IMR-90 (cell line): ENCODE data around the gene KCNE4. TPM values are rescaled to one million over a fixed set of nuclear protein-coding genes. Genes with fewer than 3 reads are reported as not detected.
A peak's percentile ranks its signal among the peaks of the same experiment; 100 is the strongest.

Experiments used
- ATAC-seq: fragments of 200-7000 bp; cut with Tn5 transposase; 2 replicates; pipeline ENCODE4 v1.9.1; 2020; ENCODE audit warnings: low read depth, mild to moderate bottlenecking, moderate library complexity
- BruUV-seq: library from RNA; stranded (reverse); fragments of 400-500 nt; replicated peaks from 2 replicates; lab custom pipeline; 2021; lab: Mats Ljungman, UMichigan
- CTCF ChIA-PET: fragments of 300-600 bp; formaldehyde crosslinking; extraction: SDS; loops from one replicate; lab custom pipeline; 2021; ENCODE audit warnings: antibody characterized with exemption; lab: Yijun Ruan, JAX
- POLR2A ChIA-PET: fragments of 300-600 bp; sonication (Branson Sonifier 250); formaldehyde crosslinking; loops from one replicate; lab custom pipeline; 2022; ENCODE audit warnings: antibody characterized with exemption; ENCODE audit not compliant: unreplicated experiment; lab: Charles Lee
- DNase-seq: peaks from one replicate; pipeline ENCODE4 v3.0.0; 2013
- H2AFZ ChIP-seq: replicated peaks from 2 replicates; pipeline ENCODE3; 2013; ENCODE audit warnings: low read length, mild to moderate bottlenecking; ENCODE audit not compliant: poor library complexity
- H2AK5ac ChIP-seq: 2 replicates; pipeline ENCODE4 v1.6.1; 2013; ENCODE audit warnings: low read depth, low read length, inconsistent platforms
- H2AK9ac ChIP-seq: replicated peaks from 2 replicates; pipeline ENCODE3; 2013; ENCODE audit warnings: mild to moderate bottlenecking, low read depth, low read length, moderate library complexity; ENCODE audit not compliant: poor library complexity
- H2BK120ac ChIP-seq: 2 replicates; pipeline ENCODE4 v1.6.1; 2013; ENCODE audit warnings: low read depth, low read length, inconsistent platforms
- H2BK15ac ChIP-seq: 3 replicates; pipeline ENCODE4 v1.6.1; 2013; ENCODE audit warnings: low read depth, low read length, inconsistent platforms
- H2BK20ac ChIP-seq: 2 replicates; pipeline ENCODE4 v1.6.1; 2013; ENCODE audit warnings: low read depth, mild to moderate bottlenecking, inconsistent platforms, low read length, moderate library complexity
- H2BK5ac ChIP-seq: 2 replicates; pipeline ENCODE4 v1.6.1; 2013; ENCODE audit warnings: mild to moderate bottlenecking, low read depth, low read length, inconsistent platforms; ENCODE audit not compliant: poor library complexity, severe bottlenecking
- H3K14ac ChIP-seq: replicated peaks from 2 replicates; pipeline ENCODE4 v1.6.1; 2013; ENCODE audit warnings: low read depth, low read length, inconsistent platforms
- H3K18ac ChIP-seq: 2 replicates; pipeline ENCODE4 v1.6.1; 2013; ENCODE audit warnings: low read depth, low read length, control low read depth
- H3K23ac ChIP-seq: 2 replicates; pipeline ENCODE4 v1.6.1; 2013; ENCODE audit warnings: low read depth, low read length, inconsistent platforms
- H3K27ac ChIP-seq: 2 replicates; pipeline ENCODE4 v1.5.1; 2013; ENCODE audit warnings: mild to moderate bottlenecking, control low read depth, low read length; ENCODE audit not compliant: insufficient read depth
- H3K27me3 ChIP-seq: 2 replicates; pipeline ENCODE4 v1.6.1; 2013; ENCODE audit warnings: low read length; ENCODE audit not compliant: control insufficient read depth, insufficient read depth
- H3K36me3 ChIP-seq: 2 replicates; pipeline ENCODE4 v1.6.1; 2013; ENCODE audit warnings: low read length, mixed read lengths; ENCODE audit not compliant: control insufficient read depth, insufficient read depth
- H3K4ac ChIP-seq: 2 replicates; pipeline ENCODE4 v1.6.1; 2013; ENCODE audit warnings: low read depth, low read length, inconsistent platforms
- H3K4me1 ChIP-seq: 2 replicates; pipeline ENCODE4 v1.6.1; 2013; ENCODE audit warnings: low read length, mixed read lengths; ENCODE audit not compliant: control insufficient read depth, insufficient read depth
- H3K4me2 ChIP-seq: 2 replicates; pipeline ENCODE4 v1.6.1; 2013; ENCODE audit warnings: low read depth, mild to moderate bottlenecking, control low read depth, low read length, moderate library complexity
- H3K4me3 ChIP-seq: 2 replicates; pipeline ENCODE4 v1.5.1; 2013; ENCODE audit warnings: low read depth, mild to moderate bottlenecking, control low read depth, low read length, moderate library complexity; ENCODE audit not compliant: insufficient read depth
- H3K56ac ChIP-seq: 2 replicates; pipeline ENCODE4 v1.6.1; 2013; ENCODE audit warnings: low read length, inconsistent platforms; ENCODE audit not compliant: insufficient read depth; ENCODE audit errors: extremely low read depth
- H3K79me1 ChIP-seq, 2 experiments: 2 replicates each; pipeline ENCODE4 v1.6.1; 2013; ENCODE audit warnings: low read length in 2 of 2, inconsistent platforms in 1 of 2, low read depth in 1 of 2
- H3K9ac ChIP-seq: 2 replicates; pipeline ENCODE4 v1.6.1; 2013; ENCODE audit warnings: low read depth, low read length, control low read depth
- H3K9me1 ChIP-seq: 2 replicates; pipeline ENCODE4 v1.6.1; 2013; ENCODE audit warnings: low read length, inconsistent platforms; ENCODE audit not compliant: insufficient read depth
- H3K9me3 ChIP-seq: 2 replicates; pipeline ENCODE4 v1.6.1; 2013; ENCODE audit warnings: low read length; ENCODE audit not compliant: control insufficient read depth, insufficient read depth
- H4K20me1 ChIP-seq: 2 replicates; pipeline ENCODE4 v1.6.1; 2013; ENCODE audit warnings: low read length, inconsistent platforms; ENCODE audit not compliant: insufficient read depth
- H4K5ac ChIP-seq: 2 replicates; pipeline ENCODE4 v1.6.1; 2013; ENCODE audit warnings: mild to moderate bottlenecking, low read depth, low read length, control low read depth
- H4K8ac ChIP-seq, 2 experiments: 2 replicates each; pipeline ENCODE4 v1.6.1; 2013; ENCODE audit warnings: low read depth in 2 of 2, low read length in 2 of 2, control low read depth in 1 of 2, inconsistent platforms in 1 of 2
- H4K91ac ChIP-seq: 2 replicates; pipeline ENCODE4 v1.6.1; 2013; ENCODE audit warnings: low read depth, low read length, inconsistent platforms; ENCODE audit not compliant: insufficient read depth
- WGBS, 2 experiments: methylation state at CpG; one replicate each; pipeline versions ENCODE4 v1.1.5 to v1.1.7; 2013; ENCODE audit warnings: missing lambda C conversion rate in 2 of 2; ENCODE audit not compliant: insufficient read length in 1 of 2; ENCODE audit errors: extremely low coverage in 2 of 2; 5-methylcytosine and 5-hydroxymethylcytosine counted together
- dilution Hi-C: fragments of 300-500 bp; cut with HindIII; formaldehyde crosslinking; loops from one replicate; pipeline ENCODE4 v1.14.3; 2018; ENCODE audit warnings: low sequenced_read_pairs; ENCODE audit not compliant: unreplicated experiment
- in situ Hi-C: fragments of 300-500 bp; cut with MboI; formaldehyde crosslinking; loops from 3 replicates; pipeline ENCODE4 v1.14.3; 2019; ENCODE audit warnings: low sequenced_read_pairs, inconsistent platforms, mixed read lengths
- intact Hi-C: fragments of 100-400 bp; cut with micrococcal nuclease; formaldehyde crosslinking; loops from 2 replicates; pipeline ENCODE4 v1.10.0; 2022
- polyA plus RNA-seq, 3 experiments: library from polyadenylated mRNA; depleted of rRNA; stranded (reverse); fragments of >200 nt; gene quantifications; 2 replicates each; pipeline ENCODE4 v1.2.3, GENCODE V29; 2012; ENCODE audit warnings: low replicate concordance in 1 of 3
- total RNA-seq: library from RNA; depleted of rRNA; stranded (reverse); fragments of >200 nt; gene quantifications from 2 replicates; pipeline ENCODE4 v1.2.3, GENCODE V29; 2012
- TF ChIP-seq, protein P1 (sequence below): fragments of 150-350 bp; IDR thresholded peaks from 2 replicates; pipeline ENCODE4 v1.6.1; 2016; ENCODE audit warnings: low read depth, mild to moderate bottlenecking, low read length, moderate library complexity, borderline replicate concordance

The KCNE4 gene
- total and polyA plus RNA-seq, 2 of the 4 experiments (the other 2 are of a cell fraction): 6.6 to 6.8 TPM

DNA sequence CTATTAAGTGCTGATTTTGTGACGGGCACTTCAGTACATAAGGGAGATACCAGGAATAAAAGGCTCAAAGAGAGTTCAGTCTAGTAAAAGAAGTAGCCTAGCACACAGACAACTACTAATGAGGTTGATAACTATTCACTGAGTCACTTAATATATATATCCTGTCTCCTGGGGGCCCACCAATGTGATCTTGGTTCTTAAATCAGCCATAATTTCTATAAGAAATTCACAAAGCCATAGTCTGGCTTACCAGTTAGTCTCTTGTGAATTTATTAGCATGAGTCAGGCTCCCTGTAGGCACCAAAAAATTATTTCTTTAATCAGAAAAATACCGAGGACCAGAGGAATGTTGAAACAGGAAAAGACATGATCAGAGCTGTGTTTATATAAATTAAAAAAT lies 10.4 kb downstream of the KCNE4 start:
- Histone ChIP-seq H2BK5ac (peak overlapping the region; percentile 63), H3K14ac (no peak overlapping the region), H2AK9ac (no peak overlapping the region), H2AK5ac (no peak overlapping the region), H3K18ac (no peak overlapping the region; the same call in 1 of the 2 replicates), H2BK120ac (peak overlapping the region; percentile 32; the same call in 1 of the 2 replicates), H4K5ac (no peak overlapping the region), H2BK15ac (no peak overlapping the region), H3K4me1 (peaks cover 8% of the 10 kb centered on the region), H3K23ac (peak overlapping the region; percentile 62; the same call in 1 of the 2 replicates), H2BK20ac (peak overlapping the region; percentile 58; the same call in 1 of the 2 replicates), H3K27me3 (no peaks in the 10 kb centered on the region), H3K9ac (no peak overlapping the region), H4K8ac (peak overlapping the region in 1 of 2 experiments; percentile 28; a peak in 1 of 4 replicates), H2AFZ (no peak overlapping the region), H3K4me3 (no peak overlapping the region), H4K20me1 (no peaks in the 10 kb centered on the region), H3K56ac (no peak overlapping the region), H3K4ac (peak overlapping the region; percentile 38; the same call in 1 of the 2 replicates), H3K27ac (no peak overlapping the region), H3K36me3 (no peaks in the 10 kb centered on the region), H4K91ac (no peak overlapping the region), H3K9me1 (no peaks in the 10 kb centered on the region), H3K4me2 (no peak overlapping the region), H3K9me3 (no peaks in the 10 kb centered on the region), H3K79me1 (no peaks in the 10 kb centered on the region)
- peak; percentile 76 for ATAC-seq
- DNase-seq: peak; percentile 67
- WGBS, 2 experiments: no CpG with 5 or more reads among the region's 2 CpGs
- in situ Hi-C loops (no loop called here), dilution Hi-C loops (no loop called here), intact Hi-C loops (no loop called here)
- ChIA-PET CTCF (interaction anchor here (0.6 kb wide), 1 partner anchor 258 kb away, joined by 4 read pairs; no protein-coding TSS in a partner anchor), POLR2A (no interaction called here)
- TF ChIP-seq, protein P1, sequence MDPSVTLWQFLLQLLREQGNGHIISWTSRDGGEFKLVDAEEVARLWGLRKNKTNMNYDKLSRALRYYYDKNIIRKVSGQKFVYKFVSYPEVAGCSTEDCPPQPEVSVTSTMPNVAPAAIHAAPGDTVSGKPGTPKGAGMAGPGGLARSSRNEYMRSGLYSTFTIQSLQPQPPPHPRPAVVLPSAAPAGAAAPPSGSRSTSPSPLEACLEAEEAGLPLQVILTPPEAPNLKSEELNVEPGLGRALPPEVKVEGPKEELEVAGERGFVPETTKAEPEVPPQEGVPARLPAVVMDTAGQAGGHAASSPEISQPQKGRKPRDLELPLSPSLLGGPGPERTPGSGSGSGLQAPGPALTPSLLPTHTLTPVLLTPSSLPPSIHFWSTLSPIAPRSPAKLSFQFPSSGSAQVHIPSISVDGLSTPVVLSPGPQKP: no peak
- BruUV-seq: no TSS peak
